Stomach (tissue), 4 donors: ENCODE measurements around the gene FBXO10.

Source experiments
- CTCF ChIP-seq, 7 experiments: fragments of 450-650 bp in 4 of 7; fragments of 200-600 bp in 3 of 7; sonication (generic) in 3 of 7; IDR thresholded peaks; one replicate each; pipeline ENCODE4 v1.5.1; 2016 to 2019; ENCODE audit warnings: antibody characterized with exemption in 7 of 7, control low read depth in 2 of 7, mild to moderate bottlenecking in 1 of 7
- POLR2A ChIP-seq, 4 donors: fragments of 450-650 bp; IDR thresholded peaks; one replicate each; pipeline ENCODE4 v1.6.1; 2016; ENCODE audit warnings: antibody characterized with exemption in 4 of 4, control low read depth in 2 of 4, mild to moderate bottlenecking in 1 of 4, moderate library complexity in 1 of 4

DNA sequence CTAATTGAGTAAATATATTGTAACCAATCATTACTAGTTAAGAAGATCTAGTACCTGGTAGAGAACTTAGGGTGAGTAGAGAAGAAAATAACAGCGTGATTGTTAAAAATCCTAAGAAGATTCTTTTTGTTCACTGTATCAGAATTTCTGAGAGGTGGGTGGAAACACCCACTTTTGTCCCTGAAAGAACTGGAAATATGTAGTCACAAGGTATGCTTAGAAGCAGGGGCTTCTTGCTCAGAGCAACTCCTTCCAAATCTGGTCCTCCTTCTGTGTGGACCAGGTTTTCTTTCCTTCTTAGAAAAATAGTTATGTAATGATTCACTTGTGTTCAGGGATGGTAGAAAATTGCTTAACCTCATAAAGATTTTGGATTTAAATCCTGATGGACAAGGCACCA lies 28.1 kb upstream of the FBXO10 start:
- TF ChIP-seq POLR2A (IDR thresholded peaks at IDR 0.05) = no peak
- TF ChIP-seq CTCF (IDR thresholded peaks at IDR 0.05) = no peak
